A549 (cell line): Measurements from ENCODE around the gene FAT4. TPM values are rescaled to one million over a fixed set of nuclear protein-coding genes. Genes with fewer than 3 reads are reported as not detected.
A peak's percentile ranks its signal among the peaks of the same experiment; 100 is the strongest.

ENCODE experiments used
- ATAC-seq, 2 experiments: fragments of 200-7000 bp in 1 of 2; fragments of >200 bp in 1 of 2; cut with Nextera tagmentation in 1 of 2; cut with Tn5 transposase in 1 of 2; 3 replicates each; pipeline versions ENCODE4 v1.8.0 to v1.9.1; 2018 to 2020; ENCODE audit warnings: mild to moderate bottlenecking in 1 of 2, moderate library complexity in 1 of 2
- CTCF ChIA-PET: fragments of 300-600 bp; sonication (Branson Sonifier 250); formaldehyde crosslinking; extraction: SDS; loops from one replicate; lab custom pipeline; 2021; ENCODE audit warnings: antibody characterized with exemption, inconsistent platforms; lab: Yijun Ruan, JAX
- POLR2A ChIA-PET: fragments of 350-600 bp; formaldehyde crosslinking; extraction: SDS; loops from one replicate; lab custom pipeline; 2021; ENCODE audit warnings: antibody characterized with exemption, inconsistent platforms; lab: Yijun Ruan, JAX
- DNase-seq, 2 experiments: peaks; one replicate each; pipeline versions ENCODE4 v3.0.0 to v3.0.0-alpha.2; 2011 to 2016; ENCODE audit warnings: low read depth in 1 of 2, low spot score in 1 of 2
- FAIRE-seq: peaks from 2 replicates; lab custom pipeline; 2011; peaks lifted over from hg19 to GRCh38; lab: Jason Lieb, UNC
- H3K27ac ChIP-seq, 2 experiments: fragments of >200 bp; sonication (Bioruptor Twin); formaldehyde crosslinking; 3 replicates each; pipeline ENCODE4 v1.5.1; 2016 to 2017
- H3K4me1 ChIP-seq: fragments of >200 bp; sonication (Bioruptor Twin); formaldehyde crosslinking; 3 replicates; pipeline ENCODE4 v1.6.1; 2016
- H3K4me2 ChIP-seq: fragments of >200 bp; sonication (Bioruptor Twin); formaldehyde crosslinking; 3 replicates; pipeline ENCODE4 v1.6.1; 2016
- H3K4me3 ChIP-seq: fragments of >200 bp; sonication (Bioruptor Twin); formaldehyde crosslinking; 3 replicates; pipeline ENCODE4 v1.5.1; 2016
- H3K9me3 ChIP-seq: fragments of >200 bp; sonication (Bioruptor Twin); formaldehyde crosslinking; 3 replicates; pipeline ENCODE4 v1.6.1; 2016
- BCL3 ChIP-seq: fragments of >200 bp; sonication (Bioruptor Twin); formaldehyde crosslinking; IDR thresholded peaks from 3 replicates; pipeline ENCODE4 v1.6.1; 2016
- CBX2 ChIP-seq: fragments of 200-600 bp; sonication (generic); IDR thresholded peaks from 2 replicates; pipeline ENCODE4 v1.6.1; 2016; ENCODE audit warnings: low read depth, mild to moderate bottlenecking, borderline replicate concordance
- E2F6 ChIP-seq: IDR thresholded peaks from 2 replicates; pipeline ENCODE4 v1.6.1; 2012; ENCODE audit warnings: low read depth, borderline replicate concordance
- EHMT2 ChIP-seq: fragments of 200-600 bp; sonication (generic); IDR thresholded peaks from 2 replicates; pipeline ENCODE4 v1.6.1; 2016; ENCODE audit warnings: antibody characterized with exemption, low read depth, mild to moderate bottlenecking, moderate library complexity
- EP300 ChIP-seq, 2 experiments: fragments of >200 bp; sonication (Bioruptor Twin); formaldehyde crosslinking; IDR thresholded peaks; 2 replicates in 1 of 2; 3 replicates in 1 of 2; pipeline ENCODE4 v1.6.1; 2016 to 2017
- ESRRA ChIP-seq: fragments of 150-350 bp; IDR thresholded peaks from 2 replicates; pipeline ENCODE4 v1.6.1; 2014; ENCODE audit warnings: mild to moderate bottlenecking, low read length, borderline replicate concordance
- FOSL2 ChIP-seq, 2 experiments: fragments of 450-650 bp in 1 of 2; fragments of >200 bp in 1 of 2; sonication (Bioruptor Twin) in 1 of 2; formaldehyde crosslinking; IDR thresholded peaks; 2 replicates each; pipeline versions ENCODE4 v1.5.0 to v1.6.1; 2016 to 2020; ENCODE audit warnings: mild to moderate bottlenecking in 1 of 2, moderate library complexity in 1 of 2
- HDAC2 ChIP-seq: fragments of 200-600 bp; sonication (generic); IDR thresholded peaks from 2 replicates; pipeline ENCODE4 v1.6.1; 2016
- HOXB5 ChIP-seq: fragments of 250-450 bp; sonication (Bioruptor Pico); IDR thresholded peaks from 2 replicates; pipeline ENCODE4 v1.5.0; 2020; ENCODE audit warnings: mild to moderate bottlenecking, moderate library complexity
- MAFK ChIP-seq: fragments of 450-650 bp; IDR thresholded peaks from 2 replicates; pipeline ENCODE4 v1.6.1; 2014; ENCODE audit not compliant: partially characterized antibody
- NFE2L2 ChIP-seq: fragments of 150-350 bp; conservative IDR thresholded peaks from 2 replicates; pipeline ENCODE4 v1.6.1; 2014; ENCODE audit warnings: low read length
- NPAS2 ChIP-seq: fragments of 250-450 bp; sonication (Bioruptor Pico); IDR thresholded peaks from 2 replicates; pipeline ENCODE4 v1.8.0; 2022; ENCODE audit warnings: mild to moderate bottlenecking, moderate library complexity, borderline replicate concordance
- NR3C1 ChIP-seq: fragments of >200 bp; sonication (Bioruptor Twin); formaldehyde crosslinking; IDR thresholded peaks from 3 replicates; pipeline ENCODE4 v1.6.1; 2017
- POLR2A ChIP-seq: IDR thresholded peaks from 2 replicates; pipeline ENCODE4 v1.6.1; 2012; ENCODE audit warnings: mild to moderate bottlenecking, low read length
- RCOR1 ChIP-seq: fragments of 150-350 bp; IDR thresholded peaks from 2 replicates; pipeline ENCODE4 v1.6.1; 2014; ENCODE audit warnings: antibody characterized with exemption, low read length, low read depth
- RNF2 ChIP-seq: fragments of 200-600 bp; sonication (generic); IDR thresholded peaks from 2 replicates; pipeline ENCODE4 v1.6.1; 2016; ENCODE audit warnings: low read depth, mild to moderate bottlenecking, antibody characterized with exemption, moderate library complexity, borderline replicate concordance
- TP53 ChIP-seq: fragments of 250-450 bp; sonication (Bioruptor Pico); IDR thresholded peaks from 2 replicates; pipeline ENCODE4 v1.5.0; 2021; ENCODE audit warnings: mild to moderate bottlenecking, moderate library complexity
- USF2 ChIP-seq: fragments of 450-650 bp; IDR thresholded peaks from 2 replicates; pipeline ENCODE4 v1.6.1; 2014; ENCODE audit warnings: antibody characterized with exemption
- ZFP36 ChIP-seq: fragments of 450-650 bp; IDR thresholded peaks from 2 replicates; pipeline ENCODE4 v1.6.1; 2014; ENCODE audit warnings: borderline replicate concordance; ENCODE audit not compliant: partially characterized antibody
- WGBS: methylation state at CpG from one replicate; pipeline ENCODE4 v1.1.6; 2017; ENCODE audit errors: missing lambda C conversion rate; 5-methylcytosine and 5-hydroxymethylcytosine counted together
- polyA minus RNA-seq: library from RNA; depleted of rRNA, polyadenylated mRNA; stranded (reverse); fragments of >200 nt; gene quantifications from 2 replicates; pipeline ENCODE4 v1.2.3, GENCODE V29; 2011; rRNA and poly(A)+ RNA removed
- polyA plus RNA-seq, 4 experiments: library from polyadenylated mRNA; depleted of rRNA in 3 of 4; stranded (reverse); fragments of >200 nt; fragmentation: RNase III in 1 of 4; extraction: RNeasy Plus Mini Kit Qiagen cat#74134 plus additional on column Dnase treatment in 1 of 4; gene quantifications; 2 replicates in 3 of 4; 3 replicates in 1 of 4; pipeline ENCODE4 v1.2.3, GENCODE V29; 2011 to 2017
- TF ChIP-seq, protein P1 (sequence below): IDR thresholded peaks from 2 replicates; pipeline ENCODE4 v1.6.1; 2012
- TF ChIP-seq, protein P2 (sequence below): IDR thresholded peaks from 2 replicates; pipeline ENCODE4 v1.6.1; 2012

Gene FAT4
- 1.1 and 1.4 TPM in 2 replicates for polyA plus RNA-seq (2011; rRNA removed)
- 0.19 and 0.22 TPM in 2 replicates for polyA plus RNA-seq (2012; cell fraction: cytosol; rRNA removed)
- polyA plus RNA-seq (2012; cell fraction: nucleus; rRNA removed), result 0.32 and 0.45 TPM in 2 replicates
- polyA plus RNA-seq (2017; fragmentation: RNase III; extraction: RNeasy Plus Mini Kit Qiagen cat#74134 plus additional on column Dnase treatment), result 0.29 to 0.42 TPM (median 0.32 TPM) in 3 replicates
- polyA minus RNA-seq, result 2.8 and 7.1 TPM in 2 replicates

DNA sequence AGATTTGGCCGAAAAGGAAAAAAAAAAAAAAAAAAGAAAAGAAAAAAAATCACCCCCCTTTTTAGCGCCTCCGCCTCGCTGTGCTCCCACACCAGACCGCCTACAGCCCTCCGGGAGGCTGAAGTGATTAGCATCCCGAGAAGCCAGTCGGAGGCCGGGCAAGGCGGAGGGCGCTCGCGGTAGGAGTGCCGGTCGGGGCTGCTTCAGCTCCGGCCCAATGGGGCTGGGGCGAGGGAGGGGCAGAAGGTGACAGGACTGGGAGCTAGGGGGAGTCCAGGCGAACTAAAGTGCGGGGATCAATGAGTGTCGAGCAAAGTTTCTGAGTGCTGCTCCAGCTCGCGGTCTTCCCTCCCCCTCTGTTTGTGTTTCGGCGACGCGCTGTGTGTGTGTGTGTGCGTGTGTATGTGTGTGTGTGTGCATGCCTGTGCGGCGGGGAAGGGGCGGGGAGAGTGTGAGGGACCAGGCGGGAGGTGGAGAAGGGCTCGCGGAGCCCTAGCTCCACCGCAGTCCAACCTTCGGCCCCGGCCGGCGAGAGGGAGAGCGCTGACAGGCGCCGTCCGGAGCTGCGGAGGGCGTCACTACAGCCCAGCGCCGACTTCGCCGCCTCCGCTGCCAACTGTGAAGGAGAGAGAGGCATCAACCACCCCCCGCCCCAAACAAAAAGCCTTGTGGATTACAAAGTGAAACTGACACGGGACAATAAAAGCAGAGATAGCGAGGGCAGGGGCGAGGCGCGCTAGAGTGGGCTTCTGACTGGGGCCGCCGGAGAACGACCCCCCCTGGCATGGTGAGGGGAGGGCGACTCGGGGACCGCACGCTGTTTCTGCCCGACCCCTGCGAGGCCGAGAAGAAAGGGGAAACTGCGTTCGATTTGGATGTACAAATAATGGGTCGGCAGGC lies at the start of gene FAT4:
Gene FAT4, plus strand, starts transcription at position 280 of the 900 bp plus-strand sequence. CDS start 1,457 bp downstream, outside the sequence.
- H3K4me1 ChIP-seq, result peaks cover 7% of the 10 kb centered on the region; the same call in 2 of the 3 replicates
- 2% methylated on average over 51 of the region's 68 CpGs for WGBS
- DNase-seq (peak; percentile 67 to 88), ATAC-seq (peak; percentile 80 to 91), FAIRE-seq (no peak)
- peak within 1 kb of the TSS; percentile 87 for H3K4me3 ChIP-seq
- peak within 1 kb of the TSS; percentile 94 for H3K4me2 ChIP-seq
- H3K27ac ChIP-seq, result peak within 1 kb of the TSS; percentile 47 to 79; a peak in 5 of 6 replicates
- CTCF ChIA-PET, result interaction anchor here (0.6 to 2.7 kb wide), 2 partner anchors 101 to 436 kb away, joined by 3 to 25 read pairs; no protein-coding TSS in a partner anchor
- TF ChIP-seq TP53 (CRISPR knock-in tag) (no peak), POLR2A (peak; percentile 13; the same call in 1 of the 2 replicates), ZFP36 (no peak), E2F6 (0 out of 2 replicates have a peak, but pooled peaks have one; percentile 14), HOXB5 (CRISPR knock-in tag) (0 out of 2 replicates have a peak, but pooled peaks have one; percentile 16)
- TF ChIP-seq, protein P1, sequence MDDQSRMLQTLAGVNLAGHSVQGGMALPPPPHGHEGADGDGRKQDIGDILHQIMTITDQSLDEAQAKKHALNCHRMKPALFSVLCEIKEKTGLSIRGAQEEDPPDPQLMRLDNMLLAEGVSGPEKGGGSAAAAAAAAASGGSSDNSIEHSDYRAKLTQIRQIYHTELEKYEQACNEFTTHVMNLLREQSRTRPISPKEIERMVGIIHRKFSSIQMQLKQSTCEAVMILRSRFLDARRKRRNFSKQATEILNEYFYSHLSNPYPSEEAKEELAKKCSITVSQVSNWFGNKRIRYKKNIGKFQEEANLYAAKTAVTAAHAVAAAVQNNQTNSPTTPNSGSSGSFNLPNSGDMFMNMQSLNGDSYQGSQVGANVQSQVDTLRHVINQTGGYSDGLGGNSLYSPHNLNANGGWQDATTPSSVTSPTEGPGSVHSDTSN, result peak; percentile 80
- TF ChIP-seq, protein P2, sequence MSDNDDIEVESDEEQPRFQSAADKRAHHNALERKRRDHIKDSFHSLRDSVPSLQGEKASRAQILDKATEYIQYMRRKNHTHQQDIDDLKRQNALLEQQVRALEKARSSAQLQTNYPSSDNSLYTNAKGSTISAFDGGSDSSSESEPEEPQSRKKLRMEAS, result peak; percentile 65
- POLR2A ChIA-PET, result interaction anchor here (0.9 kb wide), 1 partner anchor 421 kb away, joined by 3 read pairs; no protein-coding TSS in a partner anchor
- no peaks in the 10 kb centered on the region for H3K9me3 ChIP-seq

GRCh38 chr4:125265846-125266245 lies 48.9 kb upstream of the FAT4 start:
- POLR2A ChIA-PET, result no interaction called here
- 75% methylated on average over 5 of the region's 5 CpGs for WGBS
- ATAC-seq, result no peak
- H3K9me3 ChIP-seq, result no peaks in the 10 kb centered on the region
- peaks cover 18% of the 10 kb centered on the region; the same call in 2 of the 3 replicates for H3K4me1 ChIP-seq
- no peak for DNase-seq
- TF ChIP-seq RCOR1, result no peak
- TF ChIP-seq, protein P2, result no peak
- H3K4me2 ChIP-seq, result no peak overlapping the region; the same call in 2 of the 3 replicates
- no peak overlapping the region for H3K4me3 ChIP-seq
- H3K27ac ChIP-seq, result no peak overlapping the region
- FAIRE-seq, result no peak
- CTCF ChIA-PET, result no interaction called here

GRCh38 chr4:125266901-125267604 lies 47.7 kb upstream of the FAT4 start:
- H3K4me3 ChIP-seq, result no peak overlapping the region
- TF ChIP-seq HDAC2, result no peak
- TF ChIP-seq NFE2L2, result no peak
- no peak for TF ChIP-seq ESRRA
- no peak for TF ChIP-seq FOSL2 (IDR thresholded peaks at IDR 0.05)
- peak; percentile 24; the same call in 1 of the 2 replicates for TF ChIP-seq FOSL2 (CRISPR knock-in tag; IDR thresholded peaks at IDR 0.05)
- TF ChIP-seq EP300 (IDR thresholded peaks at IDR 0.05), result peak in 1 of 2 experiments; percentile 22; a peak in 1 of 5 replicates
- no peak for TF ChIP-seq NPAS2 (CRISPR knock-in tag)
- no peak for TF ChIP-seq CBX2
- no peak for TF ChIP-seq USF2
- no peak for TF ChIP-seq BCL3
- no peak for TF ChIP-seq EHMT2
- TF ChIP-seq NR3C1, result no peak
- no peak for TF ChIP-seq MAFK
- TF ChIP-seq RNF2, result no peak
- peak overlapping the region in 1 of 2 experiments; percentile 50; a peak in 2 of 6 replicates for H3K27ac ChIP-seq
- DNase-seq (peak in 1 of 2 experiments; percentile 16), ATAC-seq (peak; percentile 35 to 70; a peak in 5 of 6 replicates), FAIRE-seq (no peak)
- 9% methylated on average over 7 of the region's 7 CpGs for WGBS
- ChIA-PET CTCF (no interaction called here), POLR2A (no interaction called here)
- no peaks in the 10 kb centered on the region for H3K9me3 ChIP-seq
- peaks cover 18% of the 10 kb centered on the region; the same call in 2 of the 3 replicates for H3K4me1 ChIP-seq
- H3K4me2 ChIP-seq, result peak overlapping the region; percentile 62
